GM06990 (cell line): ENCODE results near the gene CNOT4.

Experiments used
- DNase-seq: peaks from one replicate; pipeline ENCODE4 v3.0.0-alpha.2; 2011; ENCODE audit not compliant: insufficient read length; ENCODE audit errors: extremely low read depth
- H3K27me3 ChIP-seq: replicated peaks from 2 replicates; pipeline ENCODE4 v1.6.0; 2011; ENCODE audit warnings: low read length; ENCODE audit not compliant: control insufficient read depth, insufficient read depth
- H3K36me3 ChIP-seq: 2 replicates; pipeline ENCODE4 v1.5.1; 2011; ENCODE audit warnings: low read length; ENCODE audit not compliant: control insufficient read depth, insufficient read depth
- H3K4me3 ChIP-seq: replicated peaks from 2 replicates; pipeline ENCODE4 v1.5.1; 2011; ENCODE audit warnings: low read depth, mild to moderate bottlenecking, control low read depth, low read length
- TF ChIP-seq, protein P1 (sequence below): IDR thresholded peaks from 2 replicates; pipeline ENCODE4 v1.5.1; 2011; ENCODE audit warnings: low read length, control low read depth, mild to moderate bottlenecking, inconsistent platforms; ENCODE audit not compliant: insufficient read depth, poor library complexity, severe bottlenecking

Gene CNOT4

DNA sequence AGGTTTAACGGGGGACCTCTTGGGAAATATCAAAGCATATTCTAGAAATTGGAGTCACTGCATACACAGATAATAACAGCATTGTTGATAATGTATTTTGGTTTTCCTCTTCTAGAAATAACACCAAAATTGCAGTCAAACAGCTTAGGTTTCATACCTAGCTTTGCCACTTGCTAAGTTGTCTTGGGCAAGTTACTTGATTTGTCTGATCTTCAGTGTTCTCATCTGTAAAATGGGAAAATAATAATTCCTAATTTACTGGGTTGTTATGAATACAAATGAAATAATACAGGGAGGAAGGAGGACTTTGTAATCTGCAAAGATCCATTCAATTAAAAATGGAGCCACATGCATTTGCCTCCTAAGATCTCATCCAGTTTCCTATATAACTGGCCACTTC lies 27.6 kb upstream of the CNOT4 start:
- TF ChIP-seq, protein P1, sequence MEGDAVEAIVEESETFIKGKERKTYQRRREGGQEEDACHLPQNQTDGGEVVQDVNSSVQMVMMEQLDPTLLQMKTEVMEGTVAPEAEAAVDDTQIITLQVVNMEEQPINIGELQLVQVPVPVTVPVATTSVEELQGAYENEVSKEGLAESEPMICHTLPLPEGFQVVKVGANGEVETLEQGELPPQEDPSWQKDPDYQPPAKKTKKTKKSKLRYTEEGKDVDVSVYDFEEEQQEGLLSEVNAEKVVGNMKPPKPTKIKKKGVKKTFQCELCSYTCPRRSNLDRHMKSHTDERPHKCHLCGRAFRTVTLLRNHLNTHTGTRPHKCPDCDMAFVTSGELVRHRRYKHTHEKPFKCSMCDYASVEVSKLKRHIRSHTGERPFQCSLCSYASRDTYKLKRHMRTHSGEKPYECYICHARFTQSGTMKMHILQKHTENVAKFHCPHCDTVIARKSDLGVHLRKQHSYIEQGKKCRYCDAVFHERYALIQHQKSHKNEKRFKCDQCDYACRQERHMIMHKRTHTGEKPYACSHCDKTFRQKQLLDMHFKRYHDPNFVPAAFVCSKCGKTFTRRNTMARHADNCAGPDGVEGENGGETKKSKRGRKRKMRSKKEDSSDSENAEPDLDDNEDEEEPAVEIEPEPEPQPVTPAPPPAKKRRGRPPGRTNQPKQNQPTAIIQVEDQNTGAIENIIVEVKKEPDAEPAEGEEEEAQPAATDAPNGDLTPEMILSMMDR, result no peak
- DNase-seq, result no peak
- Histone ChIP-seq H3K36me3 (no peaks in the 10 kb centered on the region), H3K4me3 (no peak overlapping the region), H3K27me3 (no peaks in the 10 kb centered on the region)

DNA sequence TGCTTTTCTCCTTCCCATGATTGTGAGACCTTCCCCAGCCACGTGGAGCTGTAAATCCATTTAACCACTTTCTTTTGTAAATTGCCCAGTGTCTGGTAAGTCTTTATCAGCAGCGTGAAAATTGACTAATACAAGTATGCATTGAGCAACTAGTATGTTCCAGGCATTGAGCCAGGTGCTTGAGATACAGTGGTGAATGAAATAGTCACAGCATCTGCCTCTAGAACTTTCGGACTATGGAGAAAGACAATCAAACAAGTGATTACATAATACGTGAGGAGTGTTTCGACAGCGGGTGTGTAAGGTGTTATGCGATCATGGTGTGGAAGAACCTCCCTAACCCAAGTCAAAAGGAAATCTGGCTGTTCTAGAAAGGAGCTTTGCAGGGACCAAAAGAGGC lies 26.2 kb upstream of the CNOT4 start:
- Histone ChIP-seq H3K4me3 (no peak overlapping the region), H3K27me3 (no peaks in the 10 kb centered on the region), H3K36me3 (no peaks in the 10 kb centered on the region)
- TF ChIP-seq, protein P1, result no peak
- no peak for DNase-seq

DNA sequence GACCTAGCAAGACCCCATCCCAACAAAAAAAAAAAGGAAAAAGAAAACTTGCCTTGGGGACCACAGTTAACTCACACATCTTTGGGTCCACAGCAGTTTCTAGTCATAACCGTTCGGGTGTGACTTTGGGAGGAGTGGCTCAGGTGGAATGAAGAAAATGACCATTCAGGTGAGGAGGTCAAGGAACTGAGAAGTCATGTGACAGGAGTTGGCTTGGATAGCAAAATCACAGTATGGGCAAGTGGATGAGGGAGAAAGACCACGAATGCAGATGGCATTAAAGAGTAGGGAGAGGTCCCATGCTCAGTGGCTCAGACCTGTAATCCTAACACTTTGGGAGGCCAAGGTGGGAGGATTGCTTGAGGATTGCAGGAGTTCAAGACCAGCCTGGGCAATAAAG lies 17.1 kb upstream of the CNOT4 start:
- no peak for DNase-seq
- Histone ChIP-seq H3K4me3 (no peak overlapping the region), H3K36me3 (no peaks in the 10 kb centered on the region), H3K27me3 (no peaks in the 10 kb centered on the region; the same call in 1 of the 2 replicates)
- TF ChIP-seq, protein P1, result no peak

DNA sequence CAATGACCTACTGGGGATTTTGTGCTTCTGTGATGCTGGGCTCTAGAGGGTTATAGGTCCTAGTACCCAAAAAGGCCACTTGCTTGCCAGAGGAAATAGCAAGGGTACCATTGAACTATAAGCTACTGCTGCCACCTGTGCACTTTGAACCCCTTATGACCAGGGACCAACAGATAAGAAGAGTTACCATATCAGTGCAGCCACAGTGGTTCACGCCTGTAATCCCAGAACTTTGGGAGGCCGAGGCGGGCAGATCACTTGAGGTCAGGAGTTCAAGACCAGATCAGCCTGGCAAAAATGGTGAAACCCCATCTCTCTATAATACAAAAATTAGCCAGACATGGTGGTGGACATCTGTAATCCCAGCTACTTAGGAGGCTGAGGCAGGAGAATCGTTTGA lies 15.5 kb upstream of the CNOT4 start:
- H3K36me3 ChIP-seq, result no peaks in the 10 kb centered on the region
- TF ChIP-seq, protein P1, result no peak
- DNase-seq, result no peak

DNA sequence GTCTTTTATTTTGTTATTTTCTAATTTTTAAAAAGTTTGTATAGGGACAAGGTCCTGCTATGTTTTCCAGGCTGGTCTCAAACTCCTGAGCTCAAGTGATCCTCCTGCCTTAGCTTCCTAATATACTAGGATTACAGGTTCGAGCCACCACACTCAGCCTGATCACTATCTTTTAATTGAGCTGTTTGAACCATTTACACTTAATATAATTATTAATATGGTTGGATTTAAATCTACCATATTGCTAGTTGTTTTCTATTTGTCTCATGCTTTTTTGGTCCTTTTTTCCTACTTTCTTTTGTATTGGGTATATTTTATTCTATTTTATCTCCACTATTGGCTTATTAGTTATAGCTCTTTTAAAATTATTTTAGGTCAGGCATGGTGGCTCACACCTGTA lies 13.2 kb upstream of the CNOT4 start:
- TF ChIP-seq, protein P1, result no peak
- Histone ChIP-seq H3K27me3 (no peaks in the 10 kb centered on the region), H3K36me3 (no peaks in the 10 kb centered on the region), H3K4me3 (no peak overlapping the region)
- DNase-seq, result no peak

More for the DNA sequence above, 15.5 kb upstream of the CNOT4 start:
- Histone ChIP-seq H3K4me3 (no peak overlapping the region), H3K27me3 (no peaks in the 10 kb centered on the region; the same call in 1 of the 2 replicates)

DNA sequence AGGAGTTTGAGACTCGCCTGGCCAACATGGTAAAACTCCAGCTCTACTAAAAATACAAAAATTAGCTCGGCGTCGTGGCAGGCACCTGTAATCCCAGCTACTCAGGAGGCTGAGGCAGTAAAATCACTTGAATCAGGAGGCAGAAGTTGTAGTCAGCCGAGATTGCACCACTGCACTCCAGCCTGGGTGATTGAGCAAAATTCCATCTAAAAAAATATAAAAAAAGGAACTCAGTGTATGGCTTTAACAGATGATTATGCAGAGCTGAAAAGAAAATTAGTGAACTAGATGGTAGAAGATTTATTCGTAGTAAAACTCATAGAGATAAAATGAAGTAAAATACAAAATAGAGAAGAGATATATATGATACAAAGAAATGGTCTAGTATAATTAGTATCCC lies 12.6 kb upstream of the CNOT4 start:
- no peak for DNase-seq
- H3K36me3 ChIP-seq, result no peaks in the 10 kb centered on the region
- no peaks in the 10 kb centered on the region for H3K27me3 ChIP-seq
- TF ChIP-seq, protein P1, result no peak
- H3K4me3 ChIP-seq, result no peak overlapping the region
